Erythroblast (primary cell): ENCODE measurements around the gene MED14.

ENCODE experiments used
- GATA1 ChIP-seq: IDR thresholded peaks from 2 replicates; pipeline ENCODE4 v1.6.1; 2011; ENCODE audit warnings: low read depth, mild to moderate bottlenecking, control low read depth, low read length, moderate library complexity
- POLR2A ChIP-seq: IDR thresholded peaks from 2 replicates; pipeline ENCODE4 v1.6.1; 2011; ENCODE audit warnings: mild to moderate bottlenecking, low read length

DNA sequence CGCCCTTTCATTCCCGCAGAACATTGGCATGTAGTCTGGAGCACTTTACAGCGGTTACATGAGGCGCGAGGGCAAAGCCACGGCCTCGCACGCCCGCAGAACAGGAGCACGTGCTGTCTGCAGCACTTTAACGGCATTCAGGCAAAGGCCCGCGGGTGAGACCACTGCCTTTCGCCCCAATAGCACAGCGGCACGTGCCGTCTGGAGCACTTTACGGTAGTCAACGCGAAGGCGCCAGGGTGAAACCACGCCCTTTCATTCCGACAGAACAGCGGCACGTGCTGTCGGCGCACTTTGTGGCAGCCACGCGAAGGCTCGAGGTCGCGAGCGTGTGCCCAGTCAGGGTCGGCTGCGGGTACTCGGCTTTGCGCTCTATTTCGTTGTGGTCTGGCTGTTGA, 112.2 kb downstream of the MED14 start, which contains the start of gene MPC1L:
- TF ChIP-seq POLR2A (no peak), GATA1 (no peak)
